HCEC 1CT (cell line): ENCODE results near the gene ONECUT3.
A peak's percentile ranks its signal among the peaks of the same experiment; 100 is the strongest.
"Not testable (repeated sequence)": the region's sequence is repeated elsewhere in the genome, so short reads cannot be mapped to it uniquely, and the experiment has no call there.

Experiments used
- DNase-seq: peaks from one replicate; pipeline ENCODE4 v3.0.0-alpha.2; 2017

ONECUT3 gene

GRCh38 chr19:1752757-1753728 lies at the start of gene ONECUT3:
ONECUT3 (plus strand) TSS chr19:1753506; CDS start chr19:1753663, 157 bp downstream.
- no peak for DNase-seq

- DNase-seq: no peak
Observed at GRCh38 chr19:1704339-1704738, 49.0 kb upstream of the ONECUT3 start.

GRCh38 chr19:1705367-1705766 lies 47.9 kb upstream of the ONECUT3 start:
- DNase-seq: no peak

GRCh38 chr19:1706646-1707045 lies 46.7 kb upstream of the ONECUT3 start:
- DNase-seq: not testable (repeated sequence)

- no peak for DNase-seq
Observed at GRCh38 chr19:1707240-1707639, 46.1 kb upstream of the ONECUT3 start.

- no peak for DNase-seq
Observed at GRCh38 chr19:1713170-1713569, 40.1 kb upstream of the ONECUT3 start.

- DNase-seq: no peak
Observed at GRCh38 chr19:1715540-1715939, 37.8 kb upstream of the ONECUT3 start.

GRCh38 chr19:1717200-1717969 lies 35.9 kb upstream of the ONECUT3 start:
- DNase-seq: no peak

GRCh38 chr19:1717970-1718264 lies 35.4 kb upstream of the ONECUT3 start:
- DNase-seq: no peak

GRCh38 chr19:1718420-1719291 lies 34.6 kb upstream of the ONECUT3 start:
- no peak for DNase-seq

- no peak for DNase-seq
Observed at GRCh38 chr19:1719519-1719918, 33.8 kb upstream of the ONECUT3 start.

GRCh38 chr19:1720237-1720636 lies 33.1 kb upstream of the ONECUT3 start:
- no peak for DNase-seq

- peak; percentile 36 for DNase-seq
Observed at GRCh38 chr19:1725100-1726064, 27.9 kb upstream of the ONECUT3 start.

GRCh38 chr19:1728816-1729567 lies 24.3 kb upstream of the ONECUT3 start:
- no peak for DNase-seq

GRCh38 chr19:1729568-1729925 lies 23.8 kb upstream of the ONECUT3 start:
- no peak for DNase-seq

GRCh38 chr19:1730157-1730556 lies 23.1 kb upstream of the ONECUT3 start:
- DNase-seq: no peak

GRCh38 chr19:1734321-1734966 lies 18.9 kb upstream of the ONECUT3 start:
- no peak for DNase-seq

- DNase-seq: no peak
Observed at GRCh38 chr19:1736280-1736679, 17.0 kb upstream of the ONECUT3 start.

- DNase-seq: no peak
Observed at GRCh38 chr19:1736927-1737326, 16.4 kb upstream of the ONECUT3 start.

- no peak for DNase-seq
Observed at GRCh38 chr19:1739960-1740629, 13.2 kb upstream of the ONECUT3 start.
